AG09309 (cell line): ENCODE data around the gene PAX5.

Experiments used
- DNase-seq: peaks from one replicate; pipeline ENCODE4 v3.0.0-alpha.2; 2010; ENCODE audit warnings: low read depth
- H3K4me3 ChIP-seq: 2 replicates; pipeline ENCODE4 v1.5.1; 2011; ENCODE audit warnings: mild to moderate bottlenecking, low read depth, low read length, moderate library complexity; ENCODE audit not compliant: control insufficient read depth
- TF ChIP-seq, protein P1 (sequence below): IDR thresholded peaks from 2 replicates; pipeline ENCODE4 v1.5.1; 2011; ENCODE audit warnings: mild to moderate bottlenecking, low read depth, low read length, inconsistent platforms; ENCODE audit not compliant: insufficient read depth, control insufficient read depth; ENCODE audit errors: missing control alignments

The PAX5 gene

DNA sequence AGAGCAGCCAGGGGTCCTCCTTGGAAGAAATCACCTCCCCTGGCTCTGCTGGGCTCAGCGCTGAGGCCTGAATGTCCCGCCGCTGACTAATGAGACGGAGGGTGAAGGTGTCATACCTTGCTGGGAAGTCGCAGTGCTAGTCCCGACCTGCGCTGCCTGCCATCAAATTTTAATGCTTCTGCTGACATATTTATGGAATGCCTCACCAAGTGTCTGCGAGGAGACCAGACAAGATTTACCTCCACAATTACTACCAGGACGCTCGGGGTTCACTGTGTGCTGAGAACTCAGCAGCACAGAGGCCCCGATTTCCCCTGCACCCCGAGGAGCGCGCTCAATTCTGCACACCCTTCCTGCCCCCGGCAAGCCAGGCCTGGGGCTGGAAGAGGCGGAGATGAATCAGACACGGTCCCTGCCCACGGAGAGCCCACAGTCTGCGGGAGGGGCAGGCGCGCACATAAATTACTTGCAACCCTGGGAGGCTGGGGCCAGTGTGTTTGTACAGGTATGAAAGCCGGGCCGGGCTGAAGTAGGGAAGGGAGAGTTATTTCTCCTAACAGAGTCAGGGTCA lies 175.2 kb downstream of the PAX5 start:
- TF ChIP-seq, protein P1, sequence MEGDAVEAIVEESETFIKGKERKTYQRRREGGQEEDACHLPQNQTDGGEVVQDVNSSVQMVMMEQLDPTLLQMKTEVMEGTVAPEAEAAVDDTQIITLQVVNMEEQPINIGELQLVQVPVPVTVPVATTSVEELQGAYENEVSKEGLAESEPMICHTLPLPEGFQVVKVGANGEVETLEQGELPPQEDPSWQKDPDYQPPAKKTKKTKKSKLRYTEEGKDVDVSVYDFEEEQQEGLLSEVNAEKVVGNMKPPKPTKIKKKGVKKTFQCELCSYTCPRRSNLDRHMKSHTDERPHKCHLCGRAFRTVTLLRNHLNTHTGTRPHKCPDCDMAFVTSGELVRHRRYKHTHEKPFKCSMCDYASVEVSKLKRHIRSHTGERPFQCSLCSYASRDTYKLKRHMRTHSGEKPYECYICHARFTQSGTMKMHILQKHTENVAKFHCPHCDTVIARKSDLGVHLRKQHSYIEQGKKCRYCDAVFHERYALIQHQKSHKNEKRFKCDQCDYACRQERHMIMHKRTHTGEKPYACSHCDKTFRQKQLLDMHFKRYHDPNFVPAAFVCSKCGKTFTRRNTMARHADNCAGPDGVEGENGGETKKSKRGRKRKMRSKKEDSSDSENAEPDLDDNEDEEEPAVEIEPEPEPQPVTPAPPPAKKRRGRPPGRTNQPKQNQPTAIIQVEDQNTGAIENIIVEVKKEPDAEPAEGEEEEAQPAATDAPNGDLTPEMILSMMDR = no peak
- H3K4me3 ChIP-seq = no peak overlapping the region
- DNase-seq = no peak

DNA sequence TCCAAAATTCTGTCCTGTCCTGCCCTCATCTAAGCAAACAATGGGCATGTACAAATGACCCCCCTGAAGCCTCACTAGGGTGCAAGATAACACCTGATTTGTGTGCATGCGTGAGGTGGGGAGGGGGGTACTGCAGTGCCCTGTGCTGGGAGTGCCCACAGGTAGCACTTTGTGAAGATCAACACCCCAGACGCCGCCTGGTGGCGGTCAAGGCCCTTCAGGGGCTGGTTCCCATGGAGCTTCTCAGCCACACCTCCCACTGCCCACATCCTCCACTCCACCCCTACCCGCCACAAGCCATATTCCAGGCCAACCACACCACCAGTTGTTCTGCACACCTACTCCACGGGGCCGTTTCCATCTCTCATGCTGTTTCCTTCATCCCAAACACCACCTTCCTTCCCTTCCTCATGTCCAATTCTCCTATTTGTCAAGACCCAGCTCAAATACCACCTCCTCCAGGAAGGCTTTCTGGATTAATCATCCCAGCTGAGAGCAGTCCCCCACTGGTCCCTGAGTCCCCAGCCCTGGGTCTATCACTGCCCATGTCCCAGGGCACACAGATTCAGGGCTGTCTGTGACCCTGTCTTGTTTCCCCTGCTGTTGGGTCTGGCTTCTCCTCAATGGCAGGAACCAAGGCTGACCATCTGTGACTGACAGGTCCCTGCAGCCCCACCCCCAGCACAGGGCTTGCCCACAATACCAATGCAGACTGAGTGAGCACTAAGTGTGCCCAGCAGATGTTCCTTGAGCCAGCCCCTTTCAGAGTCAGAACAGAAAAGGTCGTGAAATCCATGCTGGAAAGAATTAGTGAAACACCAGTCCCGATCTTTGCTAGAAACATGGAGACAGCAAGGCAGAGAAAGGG lies 178.4 kb downstream of the PAX5 start:
- no peak overlapping the region for H3K4me3 ChIP-seq
- TF ChIP-seq, protein P1 = peak; percentile 26
- DNase-seq = no peak

DNA sequence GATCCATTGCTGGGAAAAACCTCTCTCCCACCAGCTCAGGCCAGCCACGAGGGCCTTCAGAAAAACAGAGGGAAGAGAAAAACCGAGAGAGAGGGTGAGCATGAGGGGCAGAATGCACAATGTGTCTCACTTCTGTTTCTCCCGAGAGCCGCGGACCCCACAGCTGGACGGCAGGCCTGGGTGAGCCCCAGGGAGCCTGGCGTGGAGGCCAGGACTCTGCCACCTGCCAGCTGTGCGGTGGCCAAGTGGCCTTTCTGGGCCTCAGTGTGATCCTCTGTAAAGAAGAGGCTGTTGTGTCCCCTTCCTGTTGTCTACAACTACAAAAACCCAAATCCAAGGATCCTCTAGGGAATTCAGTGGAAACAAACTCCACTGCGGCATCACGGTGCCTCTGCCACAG lies 179.3 kb downstream of the PAX5 start:
- DNase-seq = no peak
- H3K4me3 ChIP-seq = no peak overlapping the region
- TF ChIP-seq, protein P1 = no peak

DNA sequence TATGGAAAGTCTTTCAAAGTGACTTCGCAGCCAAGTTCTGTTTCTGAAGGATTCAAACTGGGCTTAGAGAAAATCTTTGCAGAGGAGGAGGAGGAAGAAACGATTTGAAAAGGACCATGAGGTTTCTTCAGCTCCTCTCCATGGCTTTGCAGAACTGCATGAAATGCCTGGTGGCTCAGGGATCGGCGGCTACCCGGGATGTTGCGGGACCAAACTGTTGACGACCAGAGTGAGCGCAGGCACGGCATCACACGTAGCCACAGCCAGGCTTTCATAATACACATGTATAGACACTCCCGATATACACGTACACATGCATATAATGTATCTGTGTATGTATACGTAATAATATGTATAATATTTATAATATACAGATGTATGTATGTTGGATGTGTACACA lies 180.0 kb downstream of the PAX5 start:
- TF ChIP-seq, protein P1 = no peak
- no peak for DNase-seq
- H3K4me3 ChIP-seq = no peak overlapping the region

DNA sequence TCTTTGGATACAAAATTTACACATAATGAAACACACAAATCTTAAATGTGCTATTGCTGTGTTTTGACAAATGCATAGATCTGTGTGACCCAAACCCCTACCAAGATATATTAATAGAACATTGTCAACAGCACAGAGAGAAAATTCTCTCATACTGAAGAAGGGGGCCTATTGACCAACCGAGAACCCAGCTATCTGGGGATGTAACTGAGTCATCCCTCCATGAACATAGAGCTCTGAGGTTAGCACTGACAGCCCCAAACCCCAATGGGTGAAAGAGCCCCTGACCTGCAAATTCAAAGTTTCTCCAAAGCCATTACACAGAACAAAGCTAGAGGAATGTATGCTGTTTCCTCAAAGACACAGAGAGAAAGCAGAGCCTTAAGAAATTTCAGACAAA lies 180.8 kb downstream of the PAX5 start:
- DNase-seq = no peak
- TF ChIP-seq, protein P1 = no peak
- H3K4me3 ChIP-seq = no peak overlapping the region

DNA sequence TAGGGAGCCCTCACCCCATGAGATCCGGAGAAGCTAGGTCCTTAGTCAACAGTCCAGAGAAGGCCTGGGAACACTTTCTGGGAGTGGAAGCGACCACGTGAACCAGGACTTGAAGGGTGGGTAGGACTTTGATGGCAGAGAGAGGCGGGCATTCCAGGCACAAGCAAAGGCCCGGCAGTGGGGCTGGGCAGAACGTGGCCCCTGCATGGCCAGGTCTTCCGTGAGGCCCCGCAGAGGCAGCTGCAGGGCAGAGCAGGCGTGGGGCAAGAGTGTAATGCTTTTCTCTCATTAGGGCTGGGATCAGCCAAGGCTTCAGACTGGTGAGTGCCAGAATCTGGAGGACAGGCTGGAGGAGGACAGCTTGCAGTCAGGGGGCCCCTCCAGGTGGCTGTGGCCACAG lies 184.1 kb downstream of the PAX5 start:
- TF ChIP-seq, protein P1 = no peak
- no peak overlapping the region for H3K4me3 ChIP-seq
- DNase-seq = no peak
